Activated T-cell treated with anti-CD3 and anti-CD28 coated beads, Interleukin-2, amount 50 U/mL, for 4 hours (primary cell): ENCODE results near the gene ATOX1. TPM values are rescaled to one million over a fixed set of nuclear protein-coding genes. Genes with fewer than 3 reads are reported as not detected.
"Not testable (repeated sequence)": the region's sequence is repeated elsewhere in the genome, so short reads cannot be mapped to it uniquely, and the experiment has no call there.

Source experiments
- ATAC-seq, 2 donors: fragments of 200-7000 bp; cut with Tn5 transposase; one replicate each; pipeline ENCODE4 v1.10.0; 2021
- DNase-seq: peaks from one replicate; pipeline ENCODE4 v3.0.0-alpha.2; 2020
- H3K27me3 Mint-ChIP-seq: one replicate; pipeline ENCODE4 v1.8.0; 2021; ENCODE audit warnings: low read depth, mixed read lengths
- H3K36me3 Mint-ChIP-seq: one replicate; pipeline ENCODE4 v1.8.0; 2022; ENCODE audit warnings: mixed read lengths; ENCODE audit not compliant: insufficient read depth
- H3K4me1 Mint-ChIP-seq: one replicate; pipeline ENCODE4 v1.8.0; 2021; ENCODE audit warnings: low read depth, mixed read lengths
- H3K4me3 Mint-ChIP-seq: one replicate; pipeline ENCODE4 v1.8.0; 2021; ENCODE audit warnings: mild to moderate bottlenecking, moderate library complexity, mixed read lengths
- H3K9me3 Mint-ChIP-seq: one replicate; pipeline ENCODE4 v1.8.0; 2021; ENCODE audit warnings: mixed read lengths
- total RNA-seq, 3 donors: library from RNA; stranded (reverse); gene quantifications; one replicate each; pipeline ENCODE4 v1.2.1, GENCODE V29; 2021

ATOX1 gene
- total RNA-seq, 3 donors from 2014 or later = 89.0 to 94.3 (median 91.7) TPM

DNA sequence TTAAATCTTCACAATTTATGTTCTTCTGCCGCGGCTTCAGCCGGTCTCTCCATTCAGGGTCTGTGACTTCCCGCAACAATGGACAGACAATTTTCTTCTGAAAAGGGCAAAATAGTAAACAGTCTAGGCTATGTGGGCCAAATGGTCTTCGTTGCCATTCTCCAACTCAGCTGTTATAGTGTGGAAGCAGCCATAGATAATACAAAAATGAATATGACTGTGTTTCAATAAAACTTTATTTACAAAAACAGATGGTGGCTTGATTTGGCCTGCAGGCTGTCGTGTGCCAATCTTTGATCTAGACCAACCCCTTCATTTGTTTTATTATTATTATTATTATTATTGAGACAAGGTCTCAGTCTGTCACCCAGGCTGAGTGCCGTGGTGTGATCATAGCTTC, 28.1 kb downstream of the ATOX1 start:
- Mint-ChIP-seq H3K9me3 (peaks cover 10% of the 10 kb centered on the region), H3K4me3 (no peak overlapping the region), H3K4me1 (peaks cover 5% of the 10 kb centered on the region), H3K27me3 (no peaks in the 10 kb centered on the region), H3K36me3 (peaks cover 17% of the 10 kb centered on the region)
- DNase-seq (no peak), ATAC-seq (no peak)

GRCh38 chr5:151729597-151729996, 28.8 kb downstream of the ATOX1 start:
- H3K27me3 Mint-ChIP-seq, H3K4me3 Mint-ChIP-seq, H3K9me3 Mint-ChIP-seq: not testable (repeated sequence)

DNA sequence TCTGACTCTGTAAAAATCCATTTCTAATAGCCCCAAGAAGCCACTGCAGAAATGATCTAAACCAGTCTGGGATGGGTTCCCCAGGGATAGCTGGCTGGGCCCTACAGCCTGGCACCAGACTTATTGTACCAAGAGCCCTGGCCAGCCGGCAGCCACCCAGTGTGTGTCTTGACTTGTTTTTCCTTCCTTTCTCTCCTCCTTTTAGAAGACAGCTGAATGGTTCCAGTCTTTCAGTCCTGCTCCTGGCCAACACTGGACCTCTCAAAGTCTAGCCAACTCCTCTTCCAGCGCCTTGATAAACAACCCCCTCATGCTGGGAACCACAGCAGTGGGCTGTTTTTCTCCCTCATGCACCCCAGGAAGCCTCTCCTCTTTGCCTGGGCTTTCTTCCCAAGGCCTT, 34.1 kb downstream of the ATOX1 start:
- ATAC-seq (no peak), DNase-seq (no peak)
- H3K4me3 Mint-ChIP-seq = no peak overlapping the region
- H3K4me1 Mint-ChIP-seq = peaks cover 6% of the 10 kb centered on the region
- no peaks in the 10 kb centered on the region for H3K27me3 Mint-ChIP-seq
- H3K36me3 Mint-ChIP-seq = peaks cover 4% of the 10 kb centered on the region
- H3K9me3 Mint-ChIP-seq = peaks cover 3% of the 10 kb centered on the region

More at GRCh38 chr5:151729597-151729996, 28.8 kb downstream of the ATOX1 start:
- not testable (repeated sequence) for ATAC-seq, H3K4me1 Mint-ChIP-seq, DNase-seq
- peaks cover 17% of the 10 kb centered on the region for H3K36me3 Mint-ChIP-seq

GRCh38 chr5:151722546-151722945, 35.9 kb downstream of the ATOX1 start:
- H3K4me1 Mint-ChIP-seq = peaks cover 3% of the 10 kb centered on the region
- H3K36me3 Mint-ChIP-seq = no peaks in the 10 kb centered on the region
- ATAC-seq (no peak), DNase-seq (no peak)
- H3K4me3 Mint-ChIP-seq = no peak overlapping the region
- H3K9me3 Mint-ChIP-seq = no peaks in the 10 kb centered on the region
- H3K27me3 Mint-ChIP-seq = no peaks in the 10 kb centered on the region

DNA sequence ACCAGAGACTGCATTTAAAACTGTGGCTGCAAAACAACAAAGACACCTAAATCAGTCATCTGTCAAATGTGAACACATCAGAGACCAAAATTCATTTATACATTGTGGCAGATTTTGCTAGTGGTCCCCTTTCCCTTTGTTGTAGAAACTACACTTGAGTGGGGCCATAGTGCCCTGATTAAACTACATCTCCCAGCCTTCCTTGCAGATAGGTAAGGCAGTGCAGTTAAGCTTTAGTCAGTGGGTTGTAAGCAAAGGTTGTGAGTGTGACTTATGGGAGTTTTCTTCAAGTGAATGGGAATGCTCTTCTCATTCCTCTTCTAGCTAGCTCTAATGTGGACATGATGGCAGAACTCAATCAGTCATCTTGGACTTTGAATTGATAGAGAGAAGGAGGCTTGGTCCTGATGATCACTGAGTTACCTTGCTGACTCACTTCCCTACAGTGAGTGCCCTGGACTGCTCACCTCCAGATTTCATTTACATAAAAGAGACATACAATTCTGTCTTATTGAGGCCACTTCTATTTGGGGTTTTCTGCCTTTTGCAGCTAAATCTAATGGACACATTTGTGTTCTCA, 36.5 kb downstream of the ATOX1 start:
- ATAC-seq = no peak
- no peak for DNase-seq
- no peaks in the 10 kb centered on the region for H3K36me3 Mint-ChIP-seq
- no peaks in the 10 kb centered on the region for H3K27me3 Mint-ChIP-seq
- no peak overlapping the region for H3K4me3 Mint-ChIP-seq
- peaks cover 3% of the 10 kb centered on the region for H3K4me1 Mint-ChIP-seq
- no peaks in the 10 kb centered on the region for H3K9me3 Mint-ChIP-seq

DNA sequence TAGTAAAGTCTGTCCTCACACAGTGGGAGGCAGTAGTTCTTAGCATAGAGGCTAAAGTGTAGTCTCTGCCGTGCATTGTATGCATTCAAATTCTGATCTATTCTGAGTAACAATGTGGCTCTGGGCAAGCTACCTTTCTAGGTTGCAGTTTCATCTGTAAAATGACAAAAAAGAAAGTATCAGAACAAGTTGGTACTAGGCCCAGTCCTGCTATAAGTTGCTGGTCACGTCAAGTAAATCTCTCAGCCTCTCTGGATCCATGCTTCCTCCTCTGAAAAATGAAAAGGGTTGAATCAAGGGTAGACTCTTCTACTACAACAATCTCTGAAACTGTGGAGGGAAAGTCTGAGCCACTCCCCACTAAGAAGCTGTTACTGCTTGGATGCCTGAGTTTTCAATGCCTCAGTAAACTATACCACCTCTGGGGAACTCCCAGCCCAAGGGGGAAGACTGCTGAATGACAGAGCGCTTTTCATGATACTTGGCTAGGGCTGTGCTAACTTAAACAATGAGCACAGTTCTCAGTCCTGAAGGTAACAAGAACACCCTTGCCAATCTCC, 37.3 kb downstream of the ATOX1 start:
- H3K36me3 Mint-ChIP-seq = no peaks in the 10 kb centered on the region
- H3K27me3 Mint-ChIP-seq = no peaks in the 10 kb centered on the region
- ATAC-seq (peak; percentile 65 to 79), DNase-seq (no peak)
- H3K9me3 Mint-ChIP-seq = no peaks in the 10 kb centered on the region
- H3K4me3 Mint-ChIP-seq = no peak overlapping the region
- peaks cover 3% of the 10 kb centered on the region for H3K4me1 Mint-ChIP-seq

DNA sequence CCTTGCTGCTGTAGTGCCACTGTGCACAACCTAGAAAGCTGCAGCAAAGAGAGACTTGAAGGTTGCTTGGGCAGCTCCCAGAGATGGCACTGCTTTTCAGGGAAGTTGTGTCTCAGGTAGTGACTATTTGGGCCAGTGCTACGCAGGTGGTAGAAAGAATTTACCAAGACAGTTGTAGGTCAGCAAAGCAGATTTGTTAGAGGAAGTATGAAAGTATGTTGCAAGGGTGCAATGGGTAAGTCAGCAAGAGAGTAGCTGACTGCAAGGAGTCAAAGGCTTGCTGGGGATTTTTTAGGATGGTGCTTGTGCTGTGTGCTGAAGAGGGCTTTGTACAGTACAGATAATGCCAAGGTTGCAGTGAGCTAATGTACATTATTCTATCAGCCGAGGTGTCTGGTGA, 38.2 kb downstream of the ATOX1 start:
- Mint-ChIP-seq H3K4me1 (peaks cover 3% of the 10 kb centered on the region), H3K27me3 (no peaks in the 10 kb centered on the region), H3K36me3 (no peaks in the 10 kb centered on the region)

DNA sequence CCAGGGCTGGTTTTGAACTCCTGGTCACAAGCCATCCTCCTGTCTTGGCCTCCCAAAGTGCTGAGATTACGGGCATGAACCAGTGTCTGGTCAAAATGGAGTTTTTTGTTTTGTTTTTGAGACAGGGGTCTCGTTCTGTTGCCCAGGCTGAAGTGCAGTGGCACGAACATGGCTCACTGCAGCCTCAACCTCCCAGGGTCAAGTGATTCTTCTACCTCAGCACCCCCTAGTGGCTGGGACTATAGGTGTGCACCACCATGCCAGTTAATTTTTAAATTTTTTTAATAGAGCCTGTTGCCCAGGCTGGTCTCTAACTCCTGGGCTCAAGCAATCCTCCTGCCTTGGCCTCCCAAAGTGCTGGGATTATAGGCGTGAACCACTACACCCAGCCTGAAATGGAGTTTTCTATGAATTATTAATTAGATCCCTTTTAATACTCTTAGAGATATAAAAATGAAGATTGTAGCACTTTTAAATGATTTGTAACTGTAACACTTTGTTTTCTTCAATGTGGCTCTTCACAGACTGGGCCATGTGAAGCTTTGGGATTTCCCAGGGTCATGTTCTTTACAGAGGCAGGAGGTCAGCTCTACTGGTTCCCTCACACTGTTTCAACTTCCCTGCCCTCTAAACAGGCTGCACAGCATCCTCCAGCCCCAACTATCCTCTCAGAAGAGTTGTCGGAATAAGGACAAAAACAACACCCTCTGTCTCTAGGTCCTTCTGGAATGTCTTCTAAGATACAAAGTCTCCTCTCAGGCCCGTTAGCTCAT, 39.0 kb downstream of the ATOX1 start:
- no peaks in the 10 kb centered on the region for H3K36me3 Mint-ChIP-seq
- no peak for ATAC-seq
- H3K4me1 Mint-ChIP-seq = peaks cover 3% of the 10 kb centered on the region
- H3K4me3 Mint-ChIP-seq = no peak overlapping the region
- no peak for DNase-seq
- H3K9me3 Mint-ChIP-seq = no peaks in the 10 kb centered on the region
- peaks cover 3% of the 10 kb centered on the region for H3K27me3 Mint-ChIP-seq

More for the DNA sequence above, 38.2 kb downstream of the ATOX1 start:
- ATAC-seq (no peak), DNase-seq (no peak)
- no peaks in the 10 kb centered on the region for H3K9me3 Mint-ChIP-seq
- no peak overlapping the region for H3K4me3 Mint-ChIP-seq

DNA sequence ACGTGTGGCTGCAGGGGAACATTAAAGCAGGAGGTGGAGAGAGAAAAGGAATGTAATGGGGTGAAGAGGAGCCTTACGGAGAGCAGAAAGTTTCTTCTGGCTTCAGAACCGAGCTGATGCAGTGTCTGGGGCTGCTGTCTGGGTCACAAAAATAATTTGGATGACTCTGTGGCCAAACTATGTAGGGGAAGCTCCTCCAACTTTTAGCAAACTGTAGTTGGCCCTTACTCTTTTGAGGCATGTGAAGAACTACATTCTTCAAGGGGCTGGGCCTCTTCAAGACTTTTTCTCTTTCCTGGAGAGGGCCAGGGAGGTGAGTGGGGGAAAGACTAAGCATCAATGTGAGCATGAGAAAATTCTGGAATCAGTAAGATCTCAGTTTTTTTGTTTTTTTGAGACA, 39.8 kb downstream of the ATOX1 start:
- peaks cover 3% of the 10 kb centered on the region for H3K4me1 Mint-ChIP-seq
- no peak for DNase-seq
- no peak for ATAC-seq
- no peaks in the 10 kb centered on the region for H3K36me3 Mint-ChIP-seq
- H3K9me3 Mint-ChIP-seq = no peaks in the 10 kb centered on the region
- H3K27me3 Mint-ChIP-seq = peaks cover 3% of the 10 kb centered on the region
- H3K4me3 Mint-ChIP-seq = no peak overlapping the region

DNA sequence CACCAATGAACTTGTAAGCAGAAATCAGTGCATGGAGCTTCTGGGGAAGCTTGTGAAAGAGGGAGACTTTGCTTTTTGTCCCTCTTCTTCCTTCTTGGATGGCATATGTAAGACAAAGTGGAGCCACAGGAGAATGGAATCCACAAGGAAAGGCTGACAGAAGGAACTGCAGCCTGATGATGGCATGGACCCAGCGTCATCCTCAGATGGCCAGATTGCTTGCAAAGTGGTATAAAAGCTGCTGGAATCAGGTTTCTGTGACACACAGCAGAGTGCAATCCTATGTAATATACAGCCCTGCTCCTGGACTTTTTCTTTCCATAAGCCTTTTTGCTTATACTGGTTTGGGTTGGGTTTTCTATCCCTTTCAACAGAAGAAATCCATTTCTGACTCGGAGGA, 40.3 kb downstream of the ATOX1 start:
- ATAC-seq (no peak), DNase-seq (no peak)
- Mint-ChIP-seq H3K4me1 (peaks cover 3% of the 10 kb centered on the region), H3K36me3 (no peaks in the 10 kb centered on the region), H3K9me3 (no peaks in the 10 kb centered on the region), H3K27me3 (peaks cover 3% of the 10 kb centered on the region), H3K4me3 (no peak overlapping the region)

- Mint-ChIP-seq H3K27me3 (peaks cover 3% of the 10 kb centered on the region), H3K9me3 (no peaks in the 10 kb centered on the region), H3K36me3 (no peaks in the 10 kb centered on the region), H3K4me1 (peaks cover 3% of the 10 kb centered on the region), H3K4me3 (no peak overlapping the region)
- DNase-seq (no peak), ATAC-seq (no peak)
These were observed 41.0 kb downstream of the ATOX1 start for GRCh38 chr5:151717416-151717815.

GRCh38 chr5:151709109-151709735, 49.2 kb downstream of the ATOX1 start:
- peaks cover 4% of the 10 kb centered on the region for H3K4me1 Mint-ChIP-seq

DNA sequence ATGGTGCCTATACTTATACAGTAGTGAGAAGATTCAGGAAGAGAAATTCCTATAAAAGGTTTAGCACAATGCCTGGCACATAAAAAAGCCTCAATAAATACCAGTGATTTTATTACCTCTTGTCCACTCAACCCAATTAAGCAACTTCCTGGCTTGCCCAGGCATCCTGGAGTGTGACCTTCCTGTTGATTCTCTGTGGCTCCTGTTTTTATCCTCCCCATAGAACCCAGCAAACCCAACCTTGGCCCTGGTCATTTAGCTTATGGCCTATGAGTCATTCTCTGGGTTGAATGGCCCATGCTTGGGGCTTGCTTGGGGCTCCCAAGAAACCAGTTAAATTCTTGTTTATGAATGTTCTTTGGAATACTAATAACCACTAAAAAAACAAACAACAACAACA, 50.3 kb downstream of the ATOX1 start:
- no peaks in the 10 kb centered on the region for H3K36me3 Mint-ChIP-seq
- peaks cover 5% of the 10 kb centered on the region for H3K27me3 Mint-ChIP-seq
- DNase-seq (no peak), ATAC-seq (no peak)
- peaks cover 3% of the 10 kb centered on the region for H3K9me3 Mint-ChIP-seq
- peaks cover 4% of the 10 kb centered on the region for H3K4me1 Mint-ChIP-seq
- no peak overlapping the region for H3K4me3 Mint-ChIP-seq

More at GRCh38 chr5:151709109-151709735, 49.2 kb downstream of the ATOX1 start:
- peaks cover 3% of the 10 kb centered on the region for H3K9me3 Mint-ChIP-seq
- peaks cover 5% of the 10 kb centered on the region for H3K27me3 Mint-ChIP-seq
- H3K36me3 Mint-ChIP-seq = no peaks in the 10 kb centered on the region
- ATAC-seq (no peak), DNase-seq (no peak)
- no peak overlapping the region for H3K4me3 Mint-ChIP-seq

DNA sequence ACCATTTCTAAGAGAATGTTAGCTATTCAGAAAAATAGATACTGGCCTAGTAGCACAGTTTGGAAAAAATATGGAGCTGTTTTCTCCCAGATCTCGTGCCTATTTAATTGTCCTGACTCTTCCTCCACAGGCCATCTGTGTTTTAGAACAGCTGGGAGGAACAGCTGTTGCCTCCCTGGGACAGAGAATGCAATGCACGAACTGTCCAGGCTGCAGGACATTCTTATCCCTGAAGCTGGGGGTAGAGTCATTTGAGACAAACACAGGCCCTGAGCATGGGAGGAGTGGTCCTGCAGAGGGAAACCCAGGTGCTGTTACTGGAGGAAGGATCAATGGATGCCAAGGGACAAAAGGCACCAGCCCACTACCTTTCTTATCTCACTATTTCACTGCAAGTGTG, 50.9 kb downstream of the ATOX1 start:
- DNase-seq = no peak
- no peak overlapping the region for H3K4me3 Mint-ChIP-seq
- H3K36me3 Mint-ChIP-seq = no peaks in the 10 kb centered on the region

More for the DNA sequence above, 50.9 kb downstream of the ATOX1 start:
- peaks cover 4% of the 10 kb centered on the region for H3K4me1 Mint-ChIP-seq
- ATAC-seq = no peak
- peaks cover 5% of the 10 kb centered on the region for H3K27me3 Mint-ChIP-seq
- H3K9me3 Mint-ChIP-seq = peaks cover 3% of the 10 kb centered on the region
